ENCODE measurements around the gene ASPSCR1. TPM values are rescaled to one million over a fixed set of nuclear protein-coding genes. Genes with fewer than 3 reads are reported as not detected.

Gene ASPSCR1
- total and polyA plus RNA-seq, 2 of the 8 experiments (the other 6 are each of a cell fraction or from before 2014, with no cell fraction given): 33.3 to 43.7 TPM

DNA sequence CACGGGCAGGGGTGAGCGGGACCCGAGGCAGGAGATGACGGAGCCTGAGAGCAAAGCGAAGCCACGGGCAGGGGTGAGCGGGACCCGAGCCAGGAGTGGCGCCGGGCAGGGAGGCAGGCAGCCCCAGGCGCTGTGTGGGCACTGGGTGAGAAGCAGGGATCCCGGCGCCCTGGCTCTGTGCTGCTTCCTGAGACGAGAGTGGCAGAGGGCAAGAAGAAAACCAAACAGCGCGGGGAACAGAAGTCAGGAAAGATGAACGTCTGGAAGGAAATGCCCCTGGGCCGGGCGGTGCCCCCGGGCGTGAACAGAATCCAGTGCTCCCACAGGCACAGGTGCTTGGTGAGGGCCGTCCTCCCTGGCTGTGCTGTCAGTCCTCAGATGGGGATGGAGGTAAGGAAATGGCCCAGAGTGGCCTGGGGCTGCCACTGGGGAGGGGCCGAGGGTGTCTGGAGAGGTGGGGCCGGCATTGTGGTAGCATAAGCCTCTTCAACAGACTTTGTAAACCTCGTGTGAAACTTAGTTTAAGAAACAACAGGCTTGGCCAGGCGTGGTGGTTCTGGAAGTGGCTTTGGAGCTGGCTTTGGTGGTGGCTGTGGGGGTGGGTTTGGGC lies 9.8 kb downstream of the ASPSCR1 start (continued):
- TF ChIP-seq, protein P1, sequence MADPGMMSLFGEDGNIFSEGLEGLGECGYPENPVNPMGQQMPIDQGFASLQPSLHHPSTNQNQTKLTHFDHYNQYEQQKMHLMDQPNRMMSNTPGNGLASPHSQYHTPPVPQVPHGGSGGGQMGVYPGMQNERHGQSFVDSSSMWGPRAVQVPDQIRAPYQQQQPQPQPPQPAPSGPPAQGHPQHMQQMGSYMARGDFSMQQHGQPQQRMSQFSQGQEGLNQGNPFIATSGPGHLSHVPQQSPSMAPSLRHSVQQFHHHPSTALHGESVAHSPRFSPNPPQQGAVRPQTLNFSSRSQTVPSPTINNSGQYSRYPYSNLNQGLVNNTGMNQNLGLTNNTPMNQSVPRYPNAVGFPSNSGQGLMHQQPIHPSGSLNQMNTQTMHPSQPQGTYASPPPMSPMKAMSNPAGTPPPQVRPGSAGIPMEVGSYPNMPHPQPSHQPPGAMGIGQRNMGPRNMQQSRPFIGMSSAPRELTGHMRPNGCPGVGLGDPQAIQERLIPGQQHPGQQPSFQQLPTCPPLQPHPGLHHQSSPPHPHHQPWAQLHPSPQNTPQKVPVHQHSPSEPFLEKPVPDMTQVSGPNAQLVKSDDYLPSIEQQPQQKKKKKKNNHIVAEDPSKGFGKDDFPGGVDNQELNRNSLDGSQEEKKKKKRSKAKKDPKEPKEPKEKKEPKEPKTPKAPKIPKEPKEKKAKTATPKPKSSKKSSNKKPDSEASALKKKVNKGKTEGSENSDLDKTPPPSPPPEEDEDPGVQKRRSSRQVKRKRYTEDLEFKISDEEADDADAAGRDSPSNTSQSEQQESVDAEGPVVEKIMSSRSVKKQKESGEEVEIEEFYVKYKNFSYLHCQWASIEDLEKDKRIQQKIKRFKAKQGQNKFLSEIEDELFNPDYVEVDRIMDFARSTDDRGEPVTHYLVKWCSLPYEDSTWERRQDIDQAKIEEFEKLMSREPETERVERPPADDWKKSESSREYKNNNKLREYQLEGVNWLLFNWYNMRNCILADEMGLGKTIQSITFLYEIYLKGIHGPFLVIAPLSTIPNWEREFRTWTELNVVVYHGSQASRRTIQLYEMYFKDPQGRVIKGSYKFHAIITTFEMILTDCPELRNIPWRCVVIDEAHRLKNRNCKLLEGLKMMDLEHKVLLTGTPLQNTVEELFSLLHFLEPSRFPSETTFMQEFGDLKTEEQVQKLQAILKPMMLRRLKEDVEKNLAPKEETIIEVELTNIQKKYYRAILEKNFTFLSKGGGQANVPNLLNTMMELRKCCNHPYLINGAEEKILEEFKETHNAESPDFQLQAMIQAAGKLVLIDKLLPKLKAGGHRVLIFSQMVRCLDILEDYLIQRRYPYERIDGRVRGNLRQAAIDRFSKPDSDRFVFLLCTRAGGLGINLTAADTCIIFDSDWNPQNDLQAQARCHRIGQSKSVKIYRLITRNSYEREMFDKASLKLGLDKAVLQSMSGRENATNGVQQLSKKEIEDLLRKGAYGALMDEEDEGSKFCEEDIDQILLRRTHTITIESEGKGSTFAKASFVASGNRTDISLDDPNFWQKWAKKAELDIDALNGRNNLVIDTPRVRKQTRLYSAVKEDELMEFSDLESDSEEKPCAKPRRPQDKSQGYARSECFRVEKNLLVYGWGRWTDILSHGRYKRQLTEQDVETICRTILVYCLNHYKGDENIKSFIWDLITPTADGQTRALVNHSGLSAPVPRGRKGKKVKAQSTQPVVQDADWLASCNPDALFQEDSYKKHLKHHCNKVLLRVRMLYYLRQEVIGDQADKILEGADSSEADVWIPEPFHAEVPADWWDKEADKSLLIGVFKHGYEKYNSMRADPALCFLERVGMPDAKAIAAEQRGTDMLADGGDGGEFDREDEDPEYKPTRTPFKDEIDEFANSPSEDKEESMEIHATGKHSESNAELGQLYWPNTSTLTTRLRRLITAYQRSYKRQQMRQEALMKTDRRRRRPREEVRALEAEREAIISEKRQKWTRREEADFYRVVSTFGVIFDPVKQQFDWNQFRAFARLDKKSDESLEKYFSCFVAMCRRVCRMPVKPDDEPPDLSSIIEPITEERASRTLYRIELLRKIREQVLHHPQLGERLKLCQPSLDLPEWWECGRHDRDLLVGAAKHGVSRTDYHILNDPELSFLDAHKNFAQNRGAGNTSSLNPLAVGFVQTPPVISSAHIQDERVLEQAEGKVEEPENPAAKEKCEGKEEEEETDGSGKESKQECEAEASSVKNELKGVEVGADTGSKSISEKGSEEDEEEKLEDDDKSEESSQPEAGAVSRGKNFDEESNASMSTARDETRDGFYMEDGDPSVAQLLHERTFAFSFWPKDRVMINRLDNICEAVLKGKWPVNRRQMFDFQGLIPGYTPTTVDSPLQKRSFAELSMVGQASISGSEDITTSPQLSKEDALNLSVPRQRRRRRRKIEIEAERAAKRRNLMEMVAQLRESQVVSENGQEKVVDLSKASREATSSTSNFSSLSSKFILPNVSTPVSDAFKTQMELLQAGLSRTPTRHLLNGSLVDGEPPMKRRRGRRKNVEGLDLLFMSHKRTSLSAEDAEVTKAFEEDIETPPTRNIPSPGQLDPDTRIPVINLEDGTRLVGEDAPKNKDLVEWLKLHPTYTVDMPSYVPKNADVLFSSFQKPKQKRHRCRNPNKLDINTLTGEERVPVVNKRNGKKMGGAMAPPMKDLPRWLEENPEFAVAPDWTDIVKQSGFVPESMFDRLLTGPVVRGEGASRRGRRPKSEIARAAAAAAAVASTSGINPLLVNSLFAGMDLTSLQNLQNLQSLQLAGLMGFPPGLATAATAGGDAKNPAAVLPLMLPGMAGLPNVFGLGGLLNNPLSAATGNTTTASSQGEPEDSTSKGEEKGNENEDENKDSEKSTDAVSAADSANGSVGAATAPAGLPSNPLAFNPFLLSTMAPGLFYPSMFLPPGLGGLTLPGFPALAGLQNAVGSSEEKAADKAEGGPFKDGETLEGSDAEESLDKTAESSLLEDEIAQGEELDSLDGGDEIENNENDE (IDR thresholded peaks at IDR 0.05; ENCODE audit: insufficient replicate concordance, low read length): no peak
- TF ChIP-seq POLR2AphosphoS5 (IDR thresholded peaks at IDR 0.05; ENCODE audit: low read depth, low read length): no peak
